SK-N-SH treated with all-trans-retinoic acid at 6 μM for 48 hours (cell line): Measurements from ENCODE around the gene HRH2.

Experiments used
- GLIS3 ChIP-seq: fragments of 250-450 bp; sonication (Bioruptor Pico); IDR thresholded peaks from 2 replicates; pipeline ENCODE4 v1.5.0; 2020; ENCODE audit warnings: mild to moderate bottlenecking, moderate library complexity
- ISL1 ChIP-seq: fragments of 250-450 bp; sonication (Bioruptor Pico); IDR thresholded peaks from 2 replicates; pipeline ENCODE4 v2.1.2; 2022; ENCODE audit warnings: mild to moderate bottlenecking, moderate library complexity
- RARB ChIP-seq: fragments of 250-450 bp; sonication (Bioruptor Pico); IDR thresholded peaks from 2 replicates; pipeline ENCODE4 v1.8.0; 2021; ENCODE audit warnings: mild to moderate bottlenecking, moderate library complexity
- TCF4 ChIP-seq: fragments of 250-450 bp; sonication (Bioruptor Pico); IDR thresholded peaks from 2 replicates; pipeline ENCODE4 v1.8.0; 2021; ENCODE audit warnings: mild to moderate bottlenecking, moderate library complexity, borderline replicate concordance
- TOX ChIP-seq: fragments of 250-450 bp; sonication (Bioruptor Pico); IDR thresholded peaks from 2 replicates; pipeline ENCODE4 v1.8.0; 2021; ENCODE audit warnings: mild to moderate bottlenecking, moderate library complexity, borderline replicate concordance
- ZC3H10 ChIP-seq: fragments of 250-450 bp; sonication (Bioruptor Pico); IDR thresholded peaks from 2 replicates; pipeline ENCODE4 v1.5.1; 2021; ENCODE audit warnings: mild to moderate bottlenecking, moderate library complexity
- ZNF70 ChIP-seq: fragments of 450-650 bp; formaldehyde crosslinking; IDR thresholded peaks from 2 replicates; pipeline ENCODE4 v1.5.0; 2020; ENCODE audit warnings: mild to moderate bottlenecking, moderate library complexity
- ZNF8 ChIP-seq: fragments of 450-650 bp; formaldehyde crosslinking; IDR thresholded peaks from 2 replicates; pipeline ENCODE4 v1.5.0; 2020; ENCODE audit warnings: mild to moderate bottlenecking, moderate library complexity
- TF ChIP-seq, protein P1 (sequence below): fragments of 250-450 bp; sonication (Bioruptor Pico); IDR thresholded peaks from 2 replicates; pipeline ENCODE4 v1.5.1; 2021; ENCODE audit warnings: mild to moderate bottlenecking, moderate library complexity

DNA sequence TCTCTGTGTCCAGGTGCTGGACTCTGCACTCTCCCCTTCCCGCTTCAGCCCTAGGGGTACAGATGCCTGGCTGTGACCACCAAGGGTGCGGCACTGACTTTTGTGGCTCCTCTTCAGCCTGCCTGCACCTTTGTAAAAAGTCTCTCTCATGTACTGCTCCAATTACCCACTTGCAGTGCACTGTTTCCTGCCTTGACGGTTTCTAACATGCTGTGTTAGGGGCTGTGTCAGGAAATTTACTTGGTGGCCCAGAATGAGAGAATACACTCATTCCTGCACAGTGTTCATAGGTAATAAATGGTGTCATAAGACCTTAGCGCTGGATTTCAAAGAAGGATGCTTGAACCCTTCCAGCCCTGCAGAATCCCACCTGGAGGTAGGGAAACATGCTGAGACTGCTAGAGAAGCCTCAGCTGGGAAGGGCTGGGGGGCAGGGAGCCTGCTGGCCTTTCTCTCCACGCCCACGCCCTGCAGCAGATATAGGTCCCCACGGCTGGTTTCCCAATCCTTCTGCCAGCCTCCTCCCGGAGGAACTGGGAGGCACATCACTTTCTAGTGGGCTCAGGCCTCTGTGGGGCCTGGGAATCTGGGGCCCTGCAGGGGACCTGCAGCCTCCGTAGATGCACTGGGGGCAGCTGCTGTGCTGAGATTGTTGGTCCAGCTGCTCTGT lies 17.6 kb upstream of the HRH2 start:
- no peak for TF ChIP-seq TCF4 (CRISPR knock-in tag)
- no peak for TF ChIP-seq ZC3H10 (CRISPR knock-in tag)
- no peak for TF ChIP-seq ISL1 (CRISPR knock-in tag)
- TF ChIP-seq ZNF70 (CRISPR knock-in tag): no peak
- TF ChIP-seq RARB (CRISPR knock-in tag): no peak
- no peak for TF ChIP-seq ZNF8 (CRISPR knock-in tag)
- TF ChIP-seq, protein P1, sequence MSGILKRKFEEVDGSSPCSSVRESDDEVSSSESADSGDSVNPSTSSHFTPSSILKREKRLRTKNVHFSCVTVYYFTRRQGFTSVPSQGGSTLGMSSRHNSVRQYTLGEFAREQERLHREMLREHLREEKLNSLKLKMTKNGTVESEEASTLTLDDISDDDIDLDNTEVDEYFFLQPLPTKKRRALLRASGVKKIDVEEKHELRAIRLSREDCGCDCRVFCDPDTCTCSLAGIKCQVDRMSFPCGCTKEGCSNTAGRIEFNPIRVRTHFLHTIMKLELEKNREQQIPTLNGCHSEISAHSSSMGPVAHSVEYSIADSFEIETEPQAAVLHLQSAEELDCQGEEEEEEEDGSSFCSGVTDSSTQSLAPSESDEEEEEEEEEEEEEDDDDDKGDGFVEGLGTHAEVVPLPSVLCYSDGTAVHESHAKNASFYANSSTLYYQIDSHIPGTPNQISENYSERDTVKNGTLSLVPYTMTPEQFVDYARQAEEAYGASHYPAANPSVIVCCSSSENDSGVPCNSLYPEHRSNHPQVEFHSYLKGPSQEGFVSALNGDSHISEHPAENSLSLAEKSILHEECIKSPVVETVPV (CRISPR knock-in tag): no peak
- TF ChIP-seq TOX (CRISPR knock-in tag): no peak
- no peak for TF ChIP-seq GLIS3 (CRISPR knock-in tag)
